ENCODE results near the gene ARHGAP28. TPM values are rescaled to one million over a fixed set of nuclear protein-coding genes. Genes with fewer than 3 reads are reported as not detected.

Gene ARHGAP28
- total RNA-seq, 1 experiment from 2014 or later = 0.41 TPM

- ChIA-PET CTCF (no interaction called here), POLR2A (no interaction called here)
- BruUV-seq (replicated peaks) = no TSS peak
- H3K9me3 ChIP-seq (ENCODE audit: control insufficient read depth, insufficient read depth, low read depth, low read length) = no peaks in the 10 kb centered on the region
- in situ Hi-C loops (cut with HindIII; ENCODE audit: low pct_unique_long_range_greater_than_20kb, low sequenced_read_pairs) = no loop called here
- no peaks in the 10 kb centered on the region for H3K27me3 ChIP-seq (ENCODE audit: control insufficient read depth, insufficient read depth, low read length)
- DNase-seq (ENCODE audit: low read depth, low spot score) (no peak), ATAC-seq (no peak)
- intact Hi-C loops (cut with micrococcal nuclease; ENCODE audit: unreplicated experiment) = no loop called here
- no peak for TF ChIP-seq SIN3A (IDR thresholded peaks at IDR 0.05; ENCODE audit: borderline replicate concordance, insufficient read depth, low read depth, low read length)
- no peak for TF ChIP-seq POLR2AphosphoS5 (IDR thresholded peaks at IDR 0.05; ENCODE audit: low read depth, low read length)
- TF ChIP-seq CTCF (IDR thresholded peaks at IDR 0.05) = no peak
- TF ChIP-seq TCF7L2 (IDR thresholded peaks at IDR 0.05; ENCODE audit: low read depth, low read length) = no peak
- no peak for TF ChIP-seq REST (IDR thresholded peaks at IDR 0.05; ENCODE audit: insufficient read depth in 1 of 2, low read depth in 2 of 2, low read length in 1 of 2)
- no peak overlapping the region for H3K27ac ChIP-seq (ENCODE audit: low read length)
- H3K4me1 ChIP-seq (ENCODE audit: control insufficient read depth, insufficient read depth, low read length) = no peaks in the 10 kb centered on the region
- H3K36me3 ChIP-seq (ENCODE audit: control insufficient read depth, insufficient read depth, low read length) = no peaks in the 10 kb centered on the region
- no peak overlapping the region for H3K4me3 ChIP-seq (ENCODE audit: low read depth in 2 of 2, low read length in 2 of 2)
These were observed 46.9 kb upstream of the ARHGAP28 start for GRCh38 chr18:6682437-6683111.

GRCh38 chr18:6683112-6683876 is 46.2 kb upstream of the ARHGAP28 start:
- Histone ChIP-seq H3K27me3 (ENCODE audit: control insufficient read depth, insufficient read depth, low read length) (no peaks in the 10 kb centered on the region), H3K36me3 (ENCODE audit: control insufficient read depth, insufficient read depth, low read length) (no peaks in the 10 kb centered on the region), H3K4me1 (ENCODE audit: control insufficient read depth, insufficient read depth, low read length) (no peaks in the 10 kb centered on the region), H3K9me3 (ENCODE audit: control insufficient read depth, insufficient read depth, low read depth, low read length) (no peaks in the 10 kb centered on the region), H3K27ac (ENCODE audit: low read length) (no peak overlapping the region), H3K4me3 (ENCODE audit: low read depth in 2 of 2, low read length in 2 of 2) (no peak overlapping the region)
- no peak for DNase-seq (ENCODE audit: low read depth, low spot score)
- ATAC-seq = no peak
- intact Hi-C loops (cut with micrococcal nuclease; ENCODE audit: unreplicated experiment) = no loop called here
- CTCF ChIA-PET = no interaction called here
- BruUV-seq (replicated peaks) = no TSS peak
- in situ Hi-C loops (cut with HindIII; ENCODE audit: low pct_unique_long_range_greater_than_20kb, low sequenced_read_pairs) = no loop called here
- no peak for TF ChIP-seq SIN3A (IDR thresholded peaks at IDR 0.05; ENCODE audit: borderline replicate concordance, insufficient read depth, low read depth, low read length)
- no peak for TF ChIP-seq TCF7L2 (IDR thresholded peaks at IDR 0.05; ENCODE audit: low read depth, low read length)
- TF ChIP-seq POLR2AphosphoS5 (IDR thresholded peaks at IDR 0.05; ENCODE audit: low read depth, low read length) = no peak
- no peak for TF ChIP-seq REST (IDR thresholded peaks at IDR 0.05; ENCODE audit: insufficient read depth in 1 of 2, low read depth in 2 of 2, low read length in 1 of 2)
- no peak for TF ChIP-seq CTCF (IDR thresholded peaks at IDR 0.05)
- POLR2A ChIA-PET = no interaction called here
